ENCODE measurements around the gene EDEM1. TPM values are rescaled to one million over a fixed set of nuclear protein-coding genes. Genes with fewer than 3 reads are reported as not detected.

EDEM1 gene
- total RNA-seq, 1 donor from 2014 or later = 62.7 TPM

DNA sequence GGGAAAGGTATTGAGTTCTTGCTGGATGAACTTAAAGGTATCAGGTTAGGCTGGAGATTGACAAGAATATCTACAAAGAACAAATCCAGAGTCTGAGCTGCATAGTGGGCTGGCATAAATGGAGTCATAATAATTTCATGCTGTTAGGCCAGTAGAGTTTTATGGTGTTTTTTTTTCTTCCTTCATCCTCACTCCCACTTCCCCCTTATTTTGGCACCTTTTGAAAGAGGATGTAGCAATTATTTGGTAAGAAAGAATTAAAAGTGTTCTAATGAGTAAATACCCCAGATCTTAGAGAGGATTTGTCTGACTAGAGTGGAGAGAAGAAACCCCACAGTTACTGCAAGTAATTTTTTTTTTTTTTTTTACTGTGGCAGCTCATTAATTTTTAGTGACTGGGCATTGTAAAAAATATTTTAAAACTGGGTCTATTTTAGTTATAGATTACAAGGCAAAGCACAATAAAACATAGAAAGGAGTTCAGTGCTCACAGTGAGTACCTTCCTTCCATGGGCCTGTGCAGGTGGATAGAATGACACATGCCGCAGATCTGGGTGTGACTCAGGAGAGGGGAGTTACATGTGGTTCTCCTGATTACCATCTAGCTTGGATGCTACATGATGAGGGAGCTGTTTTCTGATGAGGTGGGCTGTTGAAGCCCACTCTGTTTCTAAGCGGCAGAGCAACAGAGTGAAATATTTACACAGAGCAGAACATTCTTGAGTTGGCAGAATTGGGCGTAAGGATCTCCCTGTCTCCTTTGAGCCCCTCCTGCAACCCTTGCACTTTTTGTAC, 5.3 kb downstream of the EDEM1 start:
- Mint-ChIP-seq H3K9me3 (ENCODE audit: unreplicated experiment) (peaks cover 2% of the 10 kb centered on the region), H3K4me3 (ENCODE audit: unreplicated experiment) (peak overlapping the region; percentile 23), H3K36me3 (ENCODE audit: low read depth, unreplicated experiment) (peaks cover 8% of the 10 kb centered on the region), H3K27me3 (ENCODE audit: low read depth, unreplicated experiment) (no peaks in the 10 kb centered on the region), H3K4me1 (ENCODE audit: low read depth, unreplicated experiment) (peaks cover 53% of the 10 kb centered on the region), H3K27ac (ENCODE audit: unreplicated experiment) (no peak overlapping the region)
- H3K27ac ChIP-seq (ENCODE audit: low read depth, low read length) = no peak overlapping the region
- peaks cover 31% of the 10 kb centered on the region for H3K4me1 ChIP-seq (ENCODE audit: insufficient read depth, low read length)
- H3K27me3 ChIP-seq (ENCODE audit: insufficient read depth, low read length) = no peaks in the 10 kb centered on the region
- no peak overlapping the region for H2AFZ ChIP-seq (ENCODE audit: low read depth, low read length)
- H3K9me3 ChIP-seq (ENCODE audit: insufficient read depth, low read depth, low read length) = no peaks in the 10 kb centered on the region
- DNase-seq (ENCODE audit: low read depth) (no peak), FAIRE-seq (no peak)
- TF ChIP-seq, protein P1, sequence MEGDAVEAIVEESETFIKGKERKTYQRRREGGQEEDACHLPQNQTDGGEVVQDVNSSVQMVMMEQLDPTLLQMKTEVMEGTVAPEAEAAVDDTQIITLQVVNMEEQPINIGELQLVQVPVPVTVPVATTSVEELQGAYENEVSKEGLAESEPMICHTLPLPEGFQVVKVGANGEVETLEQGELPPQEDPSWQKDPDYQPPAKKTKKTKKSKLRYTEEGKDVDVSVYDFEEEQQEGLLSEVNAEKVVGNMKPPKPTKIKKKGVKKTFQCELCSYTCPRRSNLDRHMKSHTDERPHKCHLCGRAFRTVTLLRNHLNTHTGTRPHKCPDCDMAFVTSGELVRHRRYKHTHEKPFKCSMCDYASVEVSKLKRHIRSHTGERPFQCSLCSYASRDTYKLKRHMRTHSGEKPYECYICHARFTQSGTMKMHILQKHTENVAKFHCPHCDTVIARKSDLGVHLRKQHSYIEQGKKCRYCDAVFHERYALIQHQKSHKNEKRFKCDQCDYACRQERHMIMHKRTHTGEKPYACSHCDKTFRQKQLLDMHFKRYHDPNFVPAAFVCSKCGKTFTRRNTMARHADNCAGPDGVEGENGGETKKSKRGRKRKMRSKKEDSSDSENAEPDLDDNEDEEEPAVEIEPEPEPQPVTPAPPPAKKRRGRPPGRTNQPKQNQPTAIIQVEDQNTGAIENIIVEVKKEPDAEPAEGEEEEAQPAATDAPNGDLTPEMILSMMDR (IDR thresholded peaks at IDR 0.05; ENCODE audit: insufficient read depth, low read depth, low read length) = no peak
- no peak for TF ChIP-seq EZH2 (IDR thresholded peaks at IDR 0.05; ENCODE audit: insufficient read depth, low read length)
- peaks cover 92% of the 10 kb centered on the region for H3K79me2 ChIP-seq (ENCODE audit: insufficient read depth, low read length)
- no peaks in the 10 kb centered on the region for H3K36me3 ChIP-seq (ENCODE audit: insufficient read depth, low read length)
- peaks cover 32% of the 10 kb centered on the region for H4K20me1 ChIP-seq (ENCODE audit: insufficient read depth, low read length)
- H3K9ac ChIP-seq (ENCODE audit: low read length) = no peak overlapping the region
- H3K4me2 ChIP-seq (ENCODE audit: low read length) = no peak overlapping the region
- H3K4me3 ChIP-seq (ENCODE audit: insufficient read depth, low read depth, low read length) = no peak overlapping the region

DNA sequence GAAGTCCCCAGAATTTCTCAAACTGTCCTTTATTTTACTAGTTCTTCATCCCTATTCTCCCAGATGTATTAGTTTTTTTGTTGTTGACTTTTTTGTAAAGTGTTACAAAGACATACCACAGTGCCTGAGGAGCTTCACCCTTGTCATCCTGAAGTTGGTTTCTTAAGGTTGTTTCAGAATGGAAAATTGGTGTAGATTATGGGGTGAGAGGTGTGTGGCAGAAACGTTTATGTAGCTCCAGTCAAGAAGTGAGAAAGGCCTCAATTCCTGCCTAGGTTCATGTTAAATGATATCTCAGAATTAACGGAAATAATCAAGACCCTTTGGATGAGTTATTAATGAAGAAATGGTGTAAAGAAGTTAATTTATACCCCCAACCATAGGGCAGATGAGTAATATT, 6.8 kb downstream of the EDEM1 start:
- peaks cover 89% of the 10 kb centered on the region for H3K79me2 ChIP-seq (ENCODE audit: insufficient read depth, low read length)
- H3K27me3 ChIP-seq (ENCODE audit: insufficient read depth, low read length) = no peaks in the 10 kb centered on the region
- DNase-seq (ENCODE audit: low read depth) = no peak
- no peak for FAIRE-seq
- TF ChIP-seq, protein P1 (IDR thresholded peaks at IDR 0.05; ENCODE audit: insufficient read depth, low read depth, low read length) = no peak
- no peak for TF ChIP-seq EZH2 (IDR thresholded peaks at IDR 0.05; ENCODE audit: insufficient read depth, low read length)
- peaks cover 26% of the 10 kb centered on the region for H4K20me1 ChIP-seq (ENCODE audit: insufficient read depth, low read length)
- H3K4me1 ChIP-seq (ENCODE audit: insufficient read depth, low read length) = peaks cover 24% of the 10 kb centered on the region
- no peaks in the 10 kb centered on the region for H3K9me3 Mint-ChIP-seq (ENCODE audit: unreplicated experiment)
- peak overlapping the region; percentile 51 for H3K27ac ChIP-seq (ENCODE audit: low read depth, low read length)
- H3K27me3 Mint-ChIP-seq (ENCODE audit: low read depth, unreplicated experiment) = no peaks in the 10 kb centered on the region
- peaks cover 61% of the 10 kb centered on the region for H3K4me1 Mint-ChIP-seq (ENCODE audit: low read depth, unreplicated experiment)
- no peaks in the 10 kb centered on the region for H3K9me3 ChIP-seq (ENCODE audit: insufficient read depth, low read depth, low read length)
- H3K4me3 Mint-ChIP-seq (ENCODE audit: unreplicated experiment) = no peak overlapping the region
- peak overlapping the region; percentile 49 for H3K4me2 ChIP-seq (ENCODE audit: low read length)
- no peak overlapping the region for H3K4me3 ChIP-seq (ENCODE audit: insufficient read depth, low read depth, low read length)
- H2AFZ ChIP-seq (ENCODE audit: low read depth, low read length) = no peak overlapping the region
- no peak overlapping the region for H3K9ac ChIP-seq (ENCODE audit: low read length)
- peaks cover 4% of the 10 kb centered on the region for H3K36me3 ChIP-seq (ENCODE audit: insufficient read depth, low read length)
- peak overlapping the region; percentile 77 for H3K27ac Mint-ChIP-seq (ENCODE audit: unreplicated experiment)
- peaks cover 7% of the 10 kb centered on the region for H3K36me3 Mint-ChIP-seq (ENCODE audit: low read depth, unreplicated experiment)
